Hepatocyte (in vitro differentiated cells): ENCODE measurements around the gene DNPEP. TPM values are rescaled to one million over a fixed set of nuclear protein-coding genes. Genes with fewer than 3 reads are reported as not detected.

ENCODE experiments used
- DNase-seq: peaks from one replicate; pipeline ENCODE4 v3.0.0-alpha.2; 2016; ENCODE audit warnings: low spot score
- H2AFZ ChIP-seq: fragments of 200-600 bp; sonication (generic); 2 replicates; pipeline ENCODE4 v1.6.0; 2016; ENCODE audit warnings: antibody characterized with exemption, mild to moderate bottlenecking
- H3K27ac ChIP-seq: fragments of 200-600 bp; sonication (generic); 2 replicates; pipeline ENCODE4 v1.5.1; 2016; ENCODE audit warnings: mild to moderate bottlenecking
- H3K27me3 ChIP-seq: fragments of 200-600 bp; sonication (generic); 2 replicates; pipeline ENCODE4 v1.6.1; 2016
- H3K36me3 ChIP-seq: fragments of 200-600 bp; sonication (generic); replicated peaks from 2 replicates; pipeline ENCODE4 v1.5.1; 2016; ENCODE audit warnings: low read depth; ENCODE audit not compliant: insufficient read depth
- H3K4me1 ChIP-seq: fragments of 200-600 bp; sonication (generic); 2 replicates; pipeline ENCODE4 v1.5.1; 2016; ENCODE audit warnings: mild to moderate bottlenecking, moderate library complexity; ENCODE audit not compliant: insufficient read depth
- H3K4me2 ChIP-seq: fragments of 200-600 bp; sonication (generic); 2 replicates; pipeline ENCODE4 v1.6.0; 2016
- H3K4me3 ChIP-seq: fragments of 200-600 bp; sonication (generic); 2 replicates; pipeline ENCODE4 v1.5.1; 2016; ENCODE audit warnings: mild to moderate bottlenecking
- H3K79me2 ChIP-seq: fragments of 200-600 bp; sonication (generic); 2 replicates; pipeline ENCODE4 v1.6.0; 2017; ENCODE audit warnings: mild to moderate bottlenecking
- H3K9me2 ChIP-seq: fragments of 200-600 bp; sonication (generic); replicated peaks from 2 replicates; pipeline ENCODE4 v1.6.0; 2017; ENCODE audit warnings: mild to moderate bottlenecking; ENCODE audit not compliant: insufficient read depth
- H3K9me3 ChIP-seq: fragments of 200-600 bp; sonication (generic); 2 replicates; pipeline ENCODE4 v1.5.1; 2016; ENCODE audit warnings: low read depth, mild to moderate bottlenecking
- H4K20me1 ChIP-seq: fragments of 200-600 bp; sonication (generic); 2 replicates; pipeline ENCODE4 v1.6.0; 2016; ENCODE audit warnings: mild to moderate bottlenecking; ENCODE audit not compliant: insufficient read depth, poor library complexity, severe bottlenecking
- EZH2 ChIP-seq: fragments of 200-600 bp; sonication (generic); IDR thresholded peaks from 2 replicates; pipeline ENCODE4 v1.6.1; 2016; ENCODE audit warnings: antibody characterized with exemption, mild to moderate bottlenecking, borderline replicate concordance
- EZH2phosphoT487 ChIP-seq: fragments of 200-600 bp; sonication (generic); IDR thresholded peaks from one replicate; pipeline ENCODE4 v1.6.1; 2018; ENCODE audit warnings: antibody characterized with exemption, mild to moderate bottlenecking, low read depth, moderate library complexity; ENCODE audit not compliant: unreplicated experiment, severe bottlenecking
- WGBS: methylation state at CpG from one replicate; pipeline ENCODE4 v1.1.6; 2016; ENCODE audit warnings: low lambda C conversion rate; ENCODE audit errors: missing lambda C conversion rate; 5-methylcytosine and 5-hydroxymethylcytosine counted together
- polyA plus RNA-seq: library from polyadenylated mRNA; unstranded; fragments of >200 nt; fragmentation: Nextera tagmentation; extraction: Ambion mirVana; gene quantifications from 2 replicates; pipeline ENCODE4 v1.2.1, GENCODE V29; 2016
- total RNA-seq: library from RNA; depleted of rRNA; stranded (reverse); fragments of >200 nt; gene quantifications from 2 replicates; pipeline ENCODE4 v1.2.3, GENCODE V29; 2014
- TF ChIP-seq, protein P1 (sequence below): fragments of 200-600 bp; sonication (generic); IDR thresholded peaks from 2 replicates; pipeline ENCODE4 v1.5.1; 2016; ENCODE audit warnings: antibody characterized with exemption, mild to moderate bottlenecking; ENCODE audit not compliant: poor library complexity

DNPEP gene
- total and polyA plus RNA-seq, 2 experiments from 2014 or later, result 53.5 to 79.0 TPM

DNA sequence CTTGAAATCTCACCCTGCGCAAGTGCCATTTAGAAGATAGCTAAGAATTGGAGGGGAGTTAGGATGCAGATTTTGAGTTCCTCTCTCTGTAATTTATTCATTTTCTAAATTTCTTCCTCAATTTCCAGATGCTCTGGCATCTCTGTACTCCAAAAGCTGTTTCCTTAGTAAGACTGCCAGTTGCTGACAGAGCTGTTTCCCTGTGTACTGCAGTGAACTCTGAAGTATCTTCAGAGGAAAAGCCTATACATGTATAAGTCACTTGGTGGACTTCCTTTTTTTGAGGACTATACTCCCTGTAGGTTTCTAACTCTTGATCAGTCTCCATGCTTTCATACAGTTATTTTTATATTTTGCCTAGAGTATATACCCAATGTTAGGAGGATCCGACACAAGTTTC, 53.6 kb downstream of the DNPEP start:
- H2AFZ ChIP-seq, result no peak overlapping the region
- H4K20me1 ChIP-seq, result no peaks in the 10 kb centered on the region
- no peaks in the 10 kb centered on the region for H3K36me3 ChIP-seq
- no peak for DNase-seq
- no peak overlapping the region for H3K4me3 ChIP-seq
- H3K27ac ChIP-seq, result no peak overlapping the region
- H3K9me3 ChIP-seq, result no peaks in the 10 kb centered on the region
- no peak overlapping the region for H3K4me2 ChIP-seq
- no peaks in the 10 kb centered on the region for H3K79me2 ChIP-seq
- H3K4me1 ChIP-seq, result no peaks in the 10 kb centered on the region
- WGBS, result 98% methylated on average over 2 of the region's 2 CpGs
- peaks cover 59% of the 10 kb centered on the region for H3K27me3 ChIP-seq
- no peaks in the 10 kb centered on the region for H3K9me2 ChIP-seq
- TF ChIP-seq, protein P1, sequence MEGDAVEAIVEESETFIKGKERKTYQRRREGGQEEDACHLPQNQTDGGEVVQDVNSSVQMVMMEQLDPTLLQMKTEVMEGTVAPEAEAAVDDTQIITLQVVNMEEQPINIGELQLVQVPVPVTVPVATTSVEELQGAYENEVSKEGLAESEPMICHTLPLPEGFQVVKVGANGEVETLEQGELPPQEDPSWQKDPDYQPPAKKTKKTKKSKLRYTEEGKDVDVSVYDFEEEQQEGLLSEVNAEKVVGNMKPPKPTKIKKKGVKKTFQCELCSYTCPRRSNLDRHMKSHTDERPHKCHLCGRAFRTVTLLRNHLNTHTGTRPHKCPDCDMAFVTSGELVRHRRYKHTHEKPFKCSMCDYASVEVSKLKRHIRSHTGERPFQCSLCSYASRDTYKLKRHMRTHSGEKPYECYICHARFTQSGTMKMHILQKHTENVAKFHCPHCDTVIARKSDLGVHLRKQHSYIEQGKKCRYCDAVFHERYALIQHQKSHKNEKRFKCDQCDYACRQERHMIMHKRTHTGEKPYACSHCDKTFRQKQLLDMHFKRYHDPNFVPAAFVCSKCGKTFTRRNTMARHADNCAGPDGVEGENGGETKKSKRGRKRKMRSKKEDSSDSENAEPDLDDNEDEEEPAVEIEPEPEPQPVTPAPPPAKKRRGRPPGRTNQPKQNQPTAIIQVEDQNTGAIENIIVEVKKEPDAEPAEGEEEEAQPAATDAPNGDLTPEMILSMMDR, result no peak
- TF ChIP-seq EZH2phosphoT487 (no peak), EZH2 (no peak)

DNA sequence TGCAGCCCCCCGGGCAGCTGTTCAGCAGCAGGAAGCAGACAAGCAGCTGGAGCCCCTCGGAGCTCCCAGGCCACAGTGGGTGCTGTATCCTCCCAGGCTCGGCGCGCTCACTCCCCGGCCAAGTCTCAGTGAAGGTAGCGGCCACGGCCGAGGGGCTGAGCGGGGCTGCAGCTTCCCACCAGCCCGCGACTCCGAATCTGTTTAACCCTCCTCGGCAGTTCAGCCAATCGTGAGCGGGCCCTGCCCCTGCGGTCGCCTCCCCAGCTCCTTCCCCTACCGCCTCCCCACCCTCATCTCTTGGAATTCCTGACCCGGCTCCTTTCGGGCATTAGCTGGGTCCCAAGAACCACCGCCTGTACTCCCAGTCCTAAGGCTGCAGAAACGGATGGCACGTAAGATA, 55.2 kb downstream of the DNPEP start, which contains the start of gene RESP18:
Gene RESP18 (minus strand): TSS at position 203 of the 400 bp plus-strand sequence.
- H3K4me1 ChIP-seq, result no peaks in the 10 kb centered on the region
- no peak for DNase-seq
- H3K4me3 ChIP-seq, result no peak within 1 kb of the TSS
- H3K9me2 ChIP-seq, result no peaks in the 10 kb centered on the region
- peaks cover 61% of the 10 kb centered on the region for H3K27me3 ChIP-seq
- no peak within 1 kb of the TSS for H3K27ac ChIP-seq
- TF ChIP-seq, protein P1, result no peak
- TF ChIP-seq EZH2, result no peak
- no peak for TF ChIP-seq EZH2phosphoT487
- no peak within 1 kb of the TSS for H2AFZ ChIP-seq
- no peaks in the 10 kb centered on the region for H4K20me1 ChIP-seq
- no peaks in the 10 kb centered on the region for H3K79me2 ChIP-seq
- no peaks in the 10 kb centered on the region for H3K36me3 ChIP-seq
- H3K4me2 ChIP-seq, result no peak within 1 kb of the TSS
- no peaks in the 10 kb centered on the region for H3K9me3 ChIP-seq
- 13% methylated on average over 22 of the region's 24 CpGs for WGBS

- no peak overlapping the region for H2AFZ ChIP-seq
- no peaks in the 10 kb centered on the region for H4K20me1 ChIP-seq
- no peak overlapping the region for H3K27ac ChIP-seq
- no peak overlapping the region for H3K4me2 ChIP-seq
- H3K9me3 ChIP-seq, result no peaks in the 10 kb centered on the region
- TF ChIP-seq, protein P1, result no peak
- TF ChIP-seq EZH2phosphoT487 (no peak), EZH2 (no peak)
- DNase-seq, result peak; percentile 66
- H3K9me2 ChIP-seq, result no peaks in the 10 kb centered on the region
- no peaks in the 10 kb centered on the region for H3K36me3 ChIP-seq
- no peaks in the 10 kb centered on the region for H3K79me2 ChIP-seq
- WGBS, result 16% methylated on average over 39 of the region's 39 CpGs
- H3K27me3 ChIP-seq, result peaks cover 67% of the 10 kb centered on the region
- H3K4me1 ChIP-seq, result no peaks in the 10 kb centered on the region
- no peak overlapping the region for H3K4me3 ChIP-seq
These were observed 56.0 kb downstream of the DNPEP start for GRCh38 chr2:219331560-219332213.
